Measurements from ENCODE around the gene SMYD4. TPM values are rescaled to one million over a fixed set of nuclear protein-coding genes. Genes with fewer than 3 reads are reported as not detected.

The SMYD4 gene
- total and polyA plus RNA-seq, 2 experiments from 2014 or later, result 17.0 to 21.9 TPM

DNA sequence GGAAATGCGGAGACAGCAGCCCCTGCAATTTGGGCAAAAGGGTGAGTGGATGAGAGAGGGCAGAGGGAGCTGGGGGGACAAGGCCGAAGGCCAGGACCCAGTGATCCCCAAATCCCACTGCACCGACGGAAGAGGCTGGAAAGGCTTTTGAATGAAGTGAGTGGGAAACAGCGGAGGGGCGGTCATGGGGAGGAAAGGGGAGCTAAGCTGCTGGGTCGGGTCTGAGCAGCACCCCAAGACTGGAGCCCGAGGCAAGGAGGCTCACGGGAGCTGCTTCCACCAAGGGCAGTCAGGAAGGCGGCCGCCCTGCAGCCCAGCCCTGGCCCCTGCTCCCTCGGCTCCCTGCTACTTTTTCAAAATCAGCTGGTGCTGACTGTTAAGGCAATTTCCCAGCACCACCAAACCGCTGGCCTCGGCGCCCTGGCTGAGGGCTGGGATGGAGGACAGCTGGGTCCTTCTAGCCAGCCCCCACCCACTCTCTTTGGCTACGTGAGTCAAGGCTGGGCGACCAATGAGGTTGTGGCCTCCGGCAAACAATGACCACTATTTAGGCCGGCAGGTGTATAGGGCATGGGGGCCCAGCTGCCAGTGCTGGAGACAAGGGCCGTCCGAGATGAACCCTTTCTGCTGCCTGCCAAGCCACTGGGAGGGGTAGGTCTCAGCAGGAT, 67.3 kb downstream of the SMYD4 start:
- Mint-ChIP-seq H3K4me3 (peak overlapping the region; percentile 67), H3K36me3 (ENCODE audit: low read depth) (peaks cover under 1% of the 10 kb centered on the region; the same call in 1 of the 3 replicates), H3K27me3 (ENCODE audit: insufficient read depth, low read depth, poor library complexity) (peaks cover 7% of the 10 kb centered on the region), H3K27ac (peak overlapping the region; percentile 31; the same call in 1 of the 2 replicates), H3K9me3 (no peaks in the 10 kb centered on the region), H3K4me1 (peaks cover 23% of the 10 kb centered on the region)
- Histone ChIP-seq H3K4me3 (peak overlapping the region; percentile 44; the same call in 1 of the 2 replicates), H2AFZ (peak overlapping the region; percentile 91), H3K27ac (ENCODE audit: low read depth) (0 out of 2 replicates have a peak overlapping the region, but pooled peaks have one; percentile 45), H3K4me2 (peak overlapping the region; percentile 74), H3K4me1 (ENCODE audit: insufficient read depth) (peaks cover 17% of the 10 kb centered on the region), H3K9me2 (ENCODE audit: insufficient read depth) (no peaks in the 10 kb centered on the region), H3F3A (replicated peaks; ENCODE audit: low read depth) (peaks cover 9% of the 10 kb centered on the region; the same call in 1 of the 2 replicates), H3K36me3 (ENCODE audit: insufficient read depth) (no peaks in the 10 kb centered on the region), H3K27me3 (ENCODE audit: insufficient read depth) (no peaks in the 10 kb centered on the region), H4K20me1 (replicated peaks; ENCODE audit: insufficient read depth) (no peaks in the 10 kb centered on the region), H3K79me2 (replicated peaks; ENCODE audit: insufficient read depth) (no peaks in the 10 kb centered on the region)
- peak; percentile 42 for DNase-seq (ENCODE audit: low spot score)
- TF ChIP-seq, protein P1, sequence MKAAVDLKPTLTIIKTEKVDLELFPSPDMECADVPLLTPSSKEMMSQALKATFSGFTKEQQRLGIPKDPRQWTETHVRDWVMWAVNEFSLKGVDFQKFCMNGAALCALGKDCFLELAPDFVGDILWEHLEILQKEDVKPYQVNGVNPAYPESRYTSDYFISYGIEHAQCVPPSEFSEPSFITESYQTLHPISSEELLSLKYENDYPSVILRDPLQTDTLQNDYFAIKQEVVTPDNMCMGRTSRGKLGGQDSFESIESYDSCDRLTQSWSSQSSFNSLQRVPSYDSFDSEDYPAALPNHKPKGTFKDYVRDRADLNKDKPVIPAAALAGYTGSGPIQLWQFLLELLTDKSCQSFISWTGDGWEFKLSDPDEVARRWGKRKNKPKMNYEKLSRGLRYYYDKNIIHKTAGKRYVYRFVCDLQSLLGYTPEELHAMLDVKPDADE (IDR thresholded peaks at IDR 0.05), result no peak
- TF ChIP-seq, protein P2, sequence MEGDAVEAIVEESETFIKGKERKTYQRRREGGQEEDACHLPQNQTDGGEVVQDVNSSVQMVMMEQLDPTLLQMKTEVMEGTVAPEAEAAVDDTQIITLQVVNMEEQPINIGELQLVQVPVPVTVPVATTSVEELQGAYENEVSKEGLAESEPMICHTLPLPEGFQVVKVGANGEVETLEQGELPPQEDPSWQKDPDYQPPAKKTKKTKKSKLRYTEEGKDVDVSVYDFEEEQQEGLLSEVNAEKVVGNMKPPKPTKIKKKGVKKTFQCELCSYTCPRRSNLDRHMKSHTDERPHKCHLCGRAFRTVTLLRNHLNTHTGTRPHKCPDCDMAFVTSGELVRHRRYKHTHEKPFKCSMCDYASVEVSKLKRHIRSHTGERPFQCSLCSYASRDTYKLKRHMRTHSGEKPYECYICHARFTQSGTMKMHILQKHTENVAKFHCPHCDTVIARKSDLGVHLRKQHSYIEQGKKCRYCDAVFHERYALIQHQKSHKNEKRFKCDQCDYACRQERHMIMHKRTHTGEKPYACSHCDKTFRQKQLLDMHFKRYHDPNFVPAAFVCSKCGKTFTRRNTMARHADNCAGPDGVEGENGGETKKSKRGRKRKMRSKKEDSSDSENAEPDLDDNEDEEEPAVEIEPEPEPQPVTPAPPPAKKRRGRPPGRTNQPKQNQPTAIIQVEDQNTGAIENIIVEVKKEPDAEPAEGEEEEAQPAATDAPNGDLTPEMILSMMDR (conservative IDR thresholded peaks at IDR 0.05; ENCODE audit: low read depth in 2 of 2), result no peak
- TF ChIP-seq, protein P3, sequence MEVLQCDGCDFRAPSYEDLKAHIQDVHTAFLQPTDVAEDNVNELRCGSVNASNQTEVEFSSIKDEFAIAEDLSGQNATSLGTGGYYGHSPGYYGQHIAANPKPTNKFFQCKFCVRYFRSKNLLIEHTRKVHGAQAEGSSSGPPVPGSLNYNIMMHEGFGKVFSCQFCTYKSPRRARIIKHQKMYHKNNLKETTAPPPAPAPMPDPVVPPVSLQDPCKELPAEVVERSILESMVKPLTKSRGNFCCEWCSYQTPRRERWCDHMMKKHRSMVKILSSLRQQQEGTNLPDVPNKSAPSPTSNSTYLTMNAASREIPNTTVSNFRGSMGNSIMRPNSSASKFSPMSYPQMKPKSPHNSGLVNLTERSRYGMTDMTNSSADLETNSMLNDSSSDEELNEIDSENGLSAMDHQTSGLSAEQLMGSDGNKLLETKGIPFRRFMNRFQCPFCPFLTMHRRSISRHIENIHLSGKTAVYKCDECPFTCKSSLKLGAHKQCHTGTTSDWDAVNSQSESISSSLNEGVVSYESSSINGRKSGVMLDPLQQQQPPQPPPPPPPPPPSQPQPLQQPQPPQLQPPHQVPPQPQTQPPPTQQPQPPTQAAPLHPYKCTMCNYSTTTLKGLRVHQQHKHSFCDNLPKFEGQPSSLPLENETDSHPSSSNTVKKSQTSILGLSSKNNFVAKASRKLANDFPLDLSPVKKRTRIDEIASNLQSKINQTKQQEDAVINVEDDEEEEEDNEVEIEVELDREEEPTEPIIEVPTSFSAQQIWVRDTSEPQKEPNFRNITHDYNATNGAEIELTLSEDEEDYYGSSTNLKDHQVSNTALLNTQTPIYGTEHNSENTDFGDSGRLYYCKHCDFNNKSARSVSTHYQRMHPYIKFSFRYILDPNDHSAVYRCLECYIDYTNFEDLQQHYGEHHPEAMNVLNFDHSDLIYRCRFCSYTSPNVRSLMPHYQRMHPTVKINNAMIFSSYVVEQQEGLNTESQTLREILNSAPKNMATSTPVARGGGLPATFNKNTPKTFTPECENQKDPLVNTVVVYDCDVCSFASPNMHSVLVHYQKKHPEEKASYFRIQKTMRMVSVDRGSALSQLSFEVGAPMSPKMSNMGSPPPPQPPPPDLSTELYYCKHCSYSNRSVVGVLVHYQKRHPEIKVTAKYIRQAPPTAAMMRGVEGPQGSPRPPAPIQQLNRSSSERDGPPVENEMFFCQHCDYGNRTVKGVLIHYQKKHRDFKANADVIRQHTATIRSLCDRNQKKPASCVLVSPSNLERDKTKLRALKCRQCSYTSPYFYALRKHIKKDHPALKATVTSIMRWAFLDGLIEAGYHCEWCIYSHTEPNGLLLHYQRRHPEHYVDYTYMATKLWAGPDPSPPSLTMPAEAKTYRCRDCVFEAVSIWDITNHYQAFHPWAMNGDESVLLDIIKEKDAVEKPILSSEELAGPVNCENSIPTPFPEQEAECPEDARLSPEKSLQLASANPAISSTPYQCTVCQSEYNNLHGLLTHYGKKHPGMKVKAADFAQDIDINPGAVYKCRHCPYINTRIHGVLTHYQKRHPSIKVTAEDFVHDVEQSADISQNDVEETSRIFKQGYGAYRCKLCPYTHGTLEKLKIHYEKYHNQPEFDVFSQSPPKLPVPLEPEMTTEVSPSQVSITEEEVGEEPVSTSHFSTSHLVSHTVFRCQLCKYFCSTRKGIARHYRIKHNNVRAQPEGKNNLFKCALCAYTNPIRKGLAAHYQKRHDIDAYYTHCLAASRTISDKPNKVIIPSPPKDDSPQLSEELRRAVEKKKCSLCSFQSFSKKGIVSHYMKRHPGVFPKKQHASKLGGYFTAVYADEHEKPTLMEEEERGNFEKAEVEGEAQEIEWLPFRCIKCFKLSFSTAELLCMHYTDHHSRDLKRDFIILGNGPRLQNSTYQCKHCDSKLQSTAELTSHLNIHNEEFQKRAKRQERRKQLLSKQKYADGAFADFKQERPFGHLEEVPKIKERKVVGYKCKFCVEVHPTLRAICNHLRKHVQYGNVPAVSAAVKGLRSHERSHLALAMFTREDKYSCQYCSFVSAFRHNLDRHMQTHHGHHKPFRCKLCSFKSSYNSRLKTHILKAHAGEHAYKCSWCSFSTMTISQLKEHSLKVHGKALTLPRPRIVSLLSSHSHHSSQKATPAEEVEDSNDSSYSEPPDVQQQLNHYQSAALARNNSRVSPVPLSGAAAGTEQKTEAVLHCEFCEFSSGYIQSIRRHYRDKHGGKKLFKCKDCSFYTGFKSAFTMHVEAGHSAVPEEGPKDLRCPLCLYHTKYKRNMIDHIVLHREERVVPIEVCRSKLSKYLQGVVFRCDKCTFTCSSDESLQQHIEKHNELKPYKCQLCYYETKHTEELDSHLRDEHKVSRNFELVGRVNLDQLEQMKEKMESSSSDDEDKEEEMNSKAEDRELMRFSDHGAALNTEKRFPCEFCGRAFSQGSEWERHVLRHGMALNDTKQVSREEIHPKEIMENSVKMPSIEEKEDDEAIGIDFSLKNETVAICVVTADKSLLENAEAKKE (CRISPR knock-in tag; IDR thresholded peaks at IDR 0.05), result no peak
- no peak for TF ChIP-seq EZH2phosphoT487 (IDR thresholded peaks at IDR 0.05; ENCODE audit: unreplicated experiment)
- TF ChIP-seq ZNF114 (CRISPR knock-in tag; IDR thresholded peaks at IDR 0.05), result no peak
- no peak for TF ChIP-seq NANOG (IDR thresholded peaks at IDR 0.05; ENCODE audit: borderline replicate concordance)
- TF ChIP-seq ZNF331 (CRISPR knock-in tag; IDR thresholded peaks at IDR 0.05; ENCODE audit: low read depth), result no peak
- TF ChIP-seq STAT1 (IDR thresholded peaks at IDR 0.05; ENCODE audit: unreplicated experiment), result no peak
- TF ChIP-seq EZH2 (IDR thresholded peaks at IDR 0.05; ENCODE audit: low read depth, unreplicated experiment), result no peak
- no peak for TF ChIP-seq CREB1 (CRISPR knock-in tag; IDR thresholded peaks at IDR 0.05; ENCODE audit: low read depth)
- TF ChIP-seq POLR2AphosphoS5 (IDR thresholded peaks at IDR 0.05; ENCODE audit: low read depth), result no peak
- no peak for TF ChIP-seq JUNB (IDR thresholded peaks at IDR 0.05; ENCODE audit: unreplicated experiment)
- TF ChIP-seq, protein P4, sequence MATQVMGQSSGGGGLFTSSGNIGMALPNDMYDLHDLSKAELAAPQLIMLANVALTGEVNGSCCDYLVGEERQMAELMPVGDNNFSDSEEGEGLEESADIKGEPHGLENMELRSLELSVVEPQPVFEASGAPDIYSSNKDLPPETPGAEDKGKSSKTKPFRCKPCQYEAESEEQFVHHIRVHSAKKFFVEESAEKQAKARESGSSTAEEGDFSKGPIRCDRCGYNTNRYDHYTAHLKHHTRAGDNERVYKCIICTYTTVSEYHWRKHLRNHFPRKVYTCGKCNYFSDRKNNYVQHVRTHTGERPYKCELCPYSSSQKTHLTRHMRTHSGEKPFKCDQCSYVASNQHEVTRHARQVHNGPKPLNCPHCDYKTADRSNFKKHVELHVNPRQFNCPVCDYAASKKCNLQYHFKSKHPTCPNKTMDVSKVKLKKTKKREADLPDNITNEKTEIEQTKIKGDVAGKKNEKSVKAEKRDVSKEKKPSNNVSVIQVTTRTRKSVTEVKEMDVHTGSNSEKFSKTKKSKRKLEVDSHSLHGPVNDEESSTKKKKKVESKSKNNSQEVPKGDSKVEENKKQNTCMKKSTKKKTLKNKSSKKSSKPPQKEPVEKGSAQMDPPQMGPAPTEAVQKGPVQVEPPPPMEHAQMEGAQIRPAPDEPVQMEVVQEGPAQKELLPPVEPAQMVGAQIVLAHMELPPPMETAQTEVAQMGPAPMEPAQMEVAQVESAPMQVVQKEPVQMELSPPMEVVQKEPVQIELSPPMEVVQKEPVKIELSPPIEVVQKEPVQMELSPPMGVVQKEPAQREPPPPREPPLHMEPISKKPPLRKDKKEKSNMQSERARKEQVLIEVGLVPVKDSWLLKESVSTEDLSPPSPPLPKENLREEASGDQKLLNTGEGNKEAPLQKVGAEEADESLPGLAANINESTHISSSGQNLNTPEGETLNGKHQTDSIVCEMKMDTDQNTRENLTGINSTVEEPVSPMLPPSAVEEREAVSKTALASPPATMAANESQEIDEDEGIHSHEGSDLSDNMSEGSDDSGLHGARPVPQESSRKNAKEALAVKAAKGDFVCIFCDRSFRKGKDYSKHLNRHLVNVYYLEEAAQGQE (IDR thresholded peaks at IDR 0.05; ENCODE audit: unreplicated experiment), result no peak
- ATAC-seq, result peak; percentile 70
